GM12878 (cell line): ENCODE data around the gene MYOCOS.
"Not testable (repeated sequence)": the region's sequence is repeated elsewhere in the genome, so short reads cannot be mapped to it uniquely, and the experiment has no call there.

Experiments used
- BHLHE40 ChIP-seq, 2 experiments: fragments of 450-650 bp in 1 of 2; IDR thresholded peaks; 2 replicates each; pipeline ENCODE4 v1.6.1; 2011 to 2017; ENCODE audit warnings: low read depth in 2 of 2, borderline replicate concordance in 1 of 2, improper control_type of control experiment in 1 of 2, low read length in 1 of 2, mild to moderate bottlenecking in 1 of 2
- E4F1 ChIP-seq: fragments of 450-650 bp; IDR thresholded peaks from 2 replicates; pipeline ENCODE4 v1.6.1; 2018; ENCODE audit warnings: borderline replicate concordance, mild to moderate bottlenecking; ENCODE audit not compliant: partially characterized antibody
- ETV6 ChIP-seq, 2 experiments: fragments of 450-650 bp in 1 of 2; IDR thresholded peaks in 1 of 2; conservative IDR thresholded peaks in 1 of 2; 2 replicates each; pipeline ENCODE4 v1.6.1; 2014; ENCODE audit warnings: antibody characterized with exemption in 1 of 2, borderline replicate concordance in 1 of 2, low read depth in 1 of 2, mild to moderate bottlenecking in 1 of 2, moderate library complexity in 1 of 2
- EZH2 ChIP-seq: IDR thresholded peaks from 2 replicates; pipeline ENCODE4 v1.6.1; 2012; ENCODE audit warnings: low read depth, mild to moderate bottlenecking, control low read depth, inconsistent platforms, low read length, borderline replicate concordance; ENCODE audit not compliant: control insufficient read depth
- MTA3 ChIP-seq: IDR thresholded peaks from 2 replicates; pipeline ENCODE4 v1.6.1; 2012; ENCODE audit warnings: low read length, inconsistent platforms, borderline replicate concordance
- TCF12 ChIP-seq: IDR thresholded peaks from 2 replicates; pipeline ENCODE4 v1.6.1; 2011; ENCODE audit warnings: low read depth, mild to moderate bottlenecking, low read length
- TF ChIP-seq, protein P1 (sequence below), 3 experiments: IDR thresholded peaks in 2 of 3; conservative IDR thresholded peaks in 1 of 3; 2 replicates each; pipeline ENCODE4 v1.5.1; 2011; ENCODE audit warnings: low read depth in 3 of 3, low read length in 3 of 3, mild to moderate bottlenecking in 3 of 3, control low read depth in 2 of 3, moderate library complexity in 2 of 3, inconsistent platforms in 1 of 3, mixed read lengths in 1 of 3; ENCODE audit not compliant: control insufficient read depth in 2 of 3, insufficient read depth in 1 of 3; ENCODE audit errors: extremely low read depth in 1 of 3
- TF ChIP-seq, protein P2 (sequence below): fragments of 450-650 bp; IDR thresholded peaks from 2 replicates; pipeline ENCODE4 v1.6.1; 2017; ENCODE audit warnings: mild to moderate bottlenecking, low read depth, inconsistent platforms; ENCODE audit not compliant: poor library complexity, severe bottlenecking

- TF ChIP-seq BHLHE40 (IDR thresholded peaks at IDR 0.05; ENCODE audit: borderline replicate concordance in 1 of 2, low read depth in 2 of 2, low read length in 1 of 2); MTA3; ETV6 (conservative IDR thresholded peaks at IDR 0.05 in 1 of 2, IDR thresholded peaks at IDR 0.05 in 1 of 2; ENCODE audit: borderline replicate concordance in 1 of 2, low read depth in 1 of 2); TCF12; E4F1; EZH2: not testable (repeated sequence)
- TF ChIP-seq, protein P1, sequence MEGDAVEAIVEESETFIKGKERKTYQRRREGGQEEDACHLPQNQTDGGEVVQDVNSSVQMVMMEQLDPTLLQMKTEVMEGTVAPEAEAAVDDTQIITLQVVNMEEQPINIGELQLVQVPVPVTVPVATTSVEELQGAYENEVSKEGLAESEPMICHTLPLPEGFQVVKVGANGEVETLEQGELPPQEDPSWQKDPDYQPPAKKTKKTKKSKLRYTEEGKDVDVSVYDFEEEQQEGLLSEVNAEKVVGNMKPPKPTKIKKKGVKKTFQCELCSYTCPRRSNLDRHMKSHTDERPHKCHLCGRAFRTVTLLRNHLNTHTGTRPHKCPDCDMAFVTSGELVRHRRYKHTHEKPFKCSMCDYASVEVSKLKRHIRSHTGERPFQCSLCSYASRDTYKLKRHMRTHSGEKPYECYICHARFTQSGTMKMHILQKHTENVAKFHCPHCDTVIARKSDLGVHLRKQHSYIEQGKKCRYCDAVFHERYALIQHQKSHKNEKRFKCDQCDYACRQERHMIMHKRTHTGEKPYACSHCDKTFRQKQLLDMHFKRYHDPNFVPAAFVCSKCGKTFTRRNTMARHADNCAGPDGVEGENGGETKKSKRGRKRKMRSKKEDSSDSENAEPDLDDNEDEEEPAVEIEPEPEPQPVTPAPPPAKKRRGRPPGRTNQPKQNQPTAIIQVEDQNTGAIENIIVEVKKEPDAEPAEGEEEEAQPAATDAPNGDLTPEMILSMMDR (IDR thresholded peaks at IDR 0.05 in 2 of 3, conservative IDR thresholded peaks at IDR 0.05 in 1 of 3; ENCODE audit: control insufficient read depth in 2 of 3, extremely low read depth in 1 of 3, insufficient read depth in 1 of 3, low read depth in 3 of 3, low read length in 3 of 3) = not testable (repeated sequence)
- TF ChIP-seq, protein P2, sequence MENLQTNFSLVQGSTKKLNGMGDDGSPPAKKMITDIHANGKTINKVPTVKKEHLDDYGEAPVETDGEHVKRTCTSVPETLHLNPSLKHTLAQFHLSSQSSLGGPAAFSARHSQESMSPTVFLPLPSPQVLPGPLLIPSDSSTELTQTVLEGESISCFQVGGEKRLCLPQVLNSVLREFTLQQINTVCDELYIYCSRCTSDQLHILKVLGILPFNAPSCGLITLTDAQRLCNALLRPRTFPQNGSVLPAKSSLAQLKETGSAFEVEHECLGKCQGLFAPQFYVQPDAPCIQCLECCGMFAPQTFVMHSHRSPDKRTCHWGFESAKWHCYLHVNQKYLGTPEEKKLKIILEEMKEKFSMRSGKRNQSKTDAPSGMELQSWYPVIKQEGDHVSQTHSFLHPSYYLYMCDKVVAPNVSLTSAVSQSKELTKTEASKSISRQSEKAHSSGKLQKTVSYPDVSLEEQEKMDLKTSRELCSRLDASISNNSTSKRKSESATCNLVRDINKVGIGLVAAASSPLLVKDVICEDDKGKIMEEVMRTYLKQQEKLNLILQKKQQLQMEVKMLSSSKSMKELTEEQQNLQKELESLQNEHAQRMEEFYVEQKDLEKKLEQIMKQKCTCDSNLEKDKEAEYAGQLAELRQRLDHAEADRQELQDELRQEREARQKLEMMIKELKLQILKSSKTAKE = not testable (repeated sequence)
Measured at GRCh38 chr1:171656206-171656605, 34.2 kb downstream of the MYOCOS start.
